SK-N-SH (cell line): Measurements from ENCODE around the gene PGAP3. TPM values are rescaled to one million over a fixed set of nuclear protein-coding genes. Genes with fewer than 3 reads are reported as not detected.
A peak's percentile ranks its signal among the peaks of the same experiment; 100 is the strongest.

Experiments used
- CTCF ChIA-PET: fragments of 300-600, 350-600 bp; formaldehyde crosslinking; extraction: SDS; loops from one replicate; lab custom pipeline; 2021; lab: Yijun Ruan, JAX
- POLR2A ChIA-PET: fragments of 350-600 bp; sonication (Branson Sonifier 250); formaldehyde crosslinking; extraction: SDS; loops from one replicate; lab custom pipeline; 2020; ENCODE audit warnings: antibody characterized with exemption, inconsistent platforms; lab: Yijun Ruan, JAX
- DNase-seq: peaks from one replicate; pipeline ENCODE4 v3.0.0; 2012
- H2AFZ ChIP-seq: fragments of 200-600 bp; sonication (generic); 2 replicates; pipeline ENCODE4 v1.8.1; 2016; ENCODE audit warnings: antibody characterized with exemption, mild to moderate bottlenecking, low read depth
- H3F3A ChIP-seq: fragments of 200-600 bp; sonication (generic); replicated peaks from 2 replicates; pipeline ENCODE3; 2016; ENCODE audit warnings: antibody characterized with exemption, mild to moderate bottlenecking; ENCODE audit not compliant: insufficient read depth
- H3K27ac ChIP-seq, 2 experiments: fragments of 200-500 bp in 1 of 2; fragments of 200-600 bp in 1 of 2; sonication (Bioruptor generic) in 1 of 2; sonication (generic), shearing (Covaris generic) in 1 of 2; 2 replicates each; pipeline versions ENCODE4 v1.5.1 to v1.6.1; 2014 to 2016; ENCODE audit warnings: low read depth in 2 of 2, inconsistent platforms in 1 of 2, low read length in 1 of 2, mild to moderate bottlenecking in 1 of 2, mixed read lengths in 1 of 2
- H3K27me3 ChIP-seq: fragments of 200-600 bp; sonication (generic), shearing (Covaris generic); 2 replicates; pipeline ENCODE4 v1.6.1; 2016; ENCODE audit warnings: mixed run types; ENCODE audit not compliant: insufficient read depth
- H3K36me3 ChIP-seq, 2 experiments: fragments of 200-500 bp in 1 of 2; fragments of 200-600 bp in 1 of 2; sonication (Bioruptor generic) in 1 of 2; sonication (generic) in 1 of 2; replicated peaks in 1 of 2; 2 replicates each; pipeline versions ENCODE3 to v1.5.1; 2014 to 2016; ENCODE audit warnings: low read length in 1 of 2, mild to moderate bottlenecking in 1 of 2; ENCODE audit not compliant: insufficient read depth in 2 of 2, control insufficient read depth in 1 of 2
- H3K4me1 ChIP-seq, 2 experiments: fragments of 200-500 bp in 1 of 2; fragments of 200-600 bp in 1 of 2; sonication (Bioruptor generic) in 1 of 2; sonication (generic), shearing (Covaris generic) in 1 of 2; 2 replicates each; pipeline versions ENCODE4 v1.5.1 to v1.6.1; 2014 to 2016; ENCODE audit warnings: low read depth in 1 of 2, low read length in 1 of 2, mixed run types in 1 of 2; ENCODE audit not compliant: insufficient read depth in 2 of 2, control insufficient read depth in 1 of 2
- H3K4me2 ChIP-seq: fragments of 200-600 bp; sonication (generic), shearing (Covaris generic); 2 replicates; pipeline ENCODE4 v1.6.1; 2017; ENCODE audit warnings: mixed run types
- H3K4me3 ChIP-seq, 2 experiments: fragments of 200-500 bp in 1 of 2; fragments of 200-600 bp in 1 of 2; sonication (Bioruptor generic) in 1 of 2; sonication (generic), shearing (Covaris generic) in 1 of 2; 2 replicates each; pipeline versions ENCODE4 v1.5.1 to v1.8.1; 2014 to 2016; ENCODE audit warnings: low read depth in 2 of 2, inconsistent platforms in 1 of 2, low read length in 1 of 2, mild to moderate bottlenecking in 1 of 2, mixed read lengths in 1 of 2, moderate library complexity in 1 of 2
- H3K79me2 ChIP-seq: fragments of 200-600 bp; sonication (generic); 2 replicates; pipeline ENCODE4 v1.8.1; 2017; ENCODE audit warnings: mild to moderate bottlenecking; ENCODE audit not compliant: insufficient read depth
- H3K9ac ChIP-seq: fragments of 200-600 bp; sonication (generic); 2 replicates; pipeline ENCODE4 v1.6.1; 2017; ENCODE audit warnings: mixed run types
- H3K9me2 ChIP-seq: fragments of 200-600 bp; sonication (generic); 2 replicates; pipeline ENCODE4 v1.6.1; 2017; ENCODE audit warnings: mixed run types
- H3K9me3 ChIP-seq: fragments of 200-600 bp; sonication (generic); 2 replicates; pipeline ENCODE4 v1.6.1; 2017; ENCODE audit warnings: mixed run types, mild to moderate bottlenecking, moderate library complexity
- H4K20me1 ChIP-seq: fragments of 200-600 bp; sonication (generic); 2 replicates; pipeline ENCODE4 v1.6.1; 2017; ENCODE audit warnings: mild to moderate bottlenecking, mixed run types; ENCODE audit not compliant: insufficient read depth
- FOSL2 ChIP-seq: IDR thresholded peaks from 2 replicates; pipeline ENCODE4 v1.4.0; 2012; ENCODE audit warnings: low read depth, mild to moderate bottlenecking, moderate library complexity, borderline replicate concordance
- FOXM1 ChIP-seq: IDR thresholded peaks from 2 replicates; pipeline ENCODE4 v1.4.0; 2012; ENCODE audit warnings: low read depth, mild to moderate bottlenecking
- MEF2A ChIP-seq: IDR thresholded peaks from 2 replicates; pipeline ENCODE4 v1.4.0; 2012; ENCODE audit warnings: low read depth, borderline replicate concordance
- POLR2AphosphoS5 ChIP-seq: IDR thresholded peaks from 2 replicates; pipeline ENCODE4 v1.6.1; 2012; ENCODE audit warnings: low read depth, low read length
- RAD21 ChIP-seq: IDR thresholded peaks from 2 replicates; pipeline ENCODE4 v1.6.1; 2012; ENCODE audit warnings: mild to moderate bottlenecking, low read length
- SMC3 ChIP-seq: IDR thresholded peaks from 2 replicates; pipeline ENCODE4 v1.6.1; 2012; ENCODE audit warnings: low read depth, low read length, improper control_type of control experiment
- TEAD4 ChIP-seq: IDR thresholded peaks from 2 replicates; pipeline ENCODE4 v1.4.0; 2012; ENCODE audit warnings: mild to moderate bottlenecking, borderline replicate concordance; ENCODE audit not compliant: insufficient read depth
- YY1 ChIP-seq: IDR thresholded peaks from 2 replicates; pipeline ENCODE4 v1.4.0; 2012; ENCODE audit warnings: low read depth, mild to moderate bottlenecking
- WGBS: methylation state at CpG from one replicate; pipeline ENCODE4 v1.1.6; 2017; ENCODE audit warnings: low lambda C conversion rate; 5-methylcytosine and 5-hydroxymethylcytosine counted together
- polyA plus RNA-seq, 3 experiments: library from polyadenylated mRNA; depleted of rRNA; stranded (reverse); fragments of >200 nt; gene quantifications; 2 replicates each; pipeline ENCODE4 v1.2.3, GENCODE V29; 2012
- TF ChIP-seq, protein P1 (sequence below): fragments of 200-600 bp; sonication (generic); IDR thresholded peaks from 2 replicates; pipeline ENCODE4 v1.6.1; 2017; ENCODE audit warnings: antibody characterized with exemption, mild to moderate bottlenecking, moderate library complexity
- TF ChIP-seq, protein P2 (sequence below): IDR thresholded peaks from 2 replicates; pipeline ENCODE4 v1.6.1; 2012; ENCODE audit warnings: mild to moderate bottlenecking, low read depth, low read length, moderate library complexity
- TF ChIP-seq, protein P3 (sequence below): IDR thresholded peaks from 2 replicates; pipeline ENCODE4 v1.4.0; 2012; ENCODE audit warnings: low read depth, borderline replicate concordance
- TF ChIP-seq, protein P4 (sequence below): fragments of 150-350 bp; IDR thresholded peaks from 2 replicates; pipeline ENCODE4 v1.6.1; 2016; ENCODE audit warnings: mild to moderate bottlenecking, low read depth, low read length

Gene PGAP3
- polyA plus RNA-seq, 1 of the 3 experiments (the other 2 are of a cell fraction): 20.9 TPM

DNA sequence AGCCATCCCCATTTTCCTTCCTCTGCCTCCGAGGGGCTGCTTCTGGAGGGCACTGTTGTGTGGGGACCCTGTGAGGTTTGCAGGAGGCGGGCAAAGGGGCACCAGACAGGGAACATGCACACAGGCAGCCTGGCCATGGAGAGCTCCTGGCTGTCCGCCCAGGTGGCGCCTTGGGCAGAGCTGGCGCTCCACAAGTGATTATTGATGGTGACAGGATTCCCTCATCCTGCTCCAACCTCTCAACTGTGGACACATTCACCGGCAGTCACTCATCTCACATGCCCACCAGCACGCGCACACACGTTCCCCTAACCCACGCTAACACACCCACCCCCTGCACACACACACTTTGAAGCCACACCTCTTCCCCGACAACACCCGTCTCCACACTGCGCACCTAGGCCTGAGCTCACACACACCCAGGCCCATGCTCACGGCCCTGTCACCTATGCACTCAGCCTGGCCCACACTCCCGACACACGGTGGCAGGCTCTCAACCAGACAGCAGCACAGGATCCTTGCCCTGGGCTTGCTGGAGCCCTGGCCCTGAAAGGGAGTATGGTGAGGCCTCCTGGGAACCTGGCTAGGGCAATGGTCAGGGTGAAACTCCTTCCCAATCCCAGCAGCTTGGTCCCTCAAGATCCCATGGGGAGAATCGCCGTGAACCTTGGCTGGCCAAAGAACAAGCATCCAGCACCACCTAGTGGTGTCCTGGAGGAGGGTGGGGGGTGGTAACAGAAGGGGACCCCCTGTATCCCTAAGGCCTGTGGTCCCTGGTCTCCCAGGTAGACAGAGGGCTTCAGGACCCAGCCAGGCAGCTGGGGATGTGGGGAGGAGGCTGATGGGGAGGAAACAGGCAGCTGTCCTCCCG, 16.0 kb downstream of the PGAP3 start:
- WGBS: 77% methylated on average over 17 of the region's 19 CpGs
- H4K20me1 ChIP-seq: no peaks in the 10 kb centered on the region
- no peaks in the 10 kb centered on the region for H3F3A ChIP-seq
- TF ChIP-seq RAD21 (peak; percentile 60), SMC3 (peak; percentile 14; the same call in 1 of the 2 replicates), FOXM1 (no peak)
- TF ChIP-seq, protein P1, sequence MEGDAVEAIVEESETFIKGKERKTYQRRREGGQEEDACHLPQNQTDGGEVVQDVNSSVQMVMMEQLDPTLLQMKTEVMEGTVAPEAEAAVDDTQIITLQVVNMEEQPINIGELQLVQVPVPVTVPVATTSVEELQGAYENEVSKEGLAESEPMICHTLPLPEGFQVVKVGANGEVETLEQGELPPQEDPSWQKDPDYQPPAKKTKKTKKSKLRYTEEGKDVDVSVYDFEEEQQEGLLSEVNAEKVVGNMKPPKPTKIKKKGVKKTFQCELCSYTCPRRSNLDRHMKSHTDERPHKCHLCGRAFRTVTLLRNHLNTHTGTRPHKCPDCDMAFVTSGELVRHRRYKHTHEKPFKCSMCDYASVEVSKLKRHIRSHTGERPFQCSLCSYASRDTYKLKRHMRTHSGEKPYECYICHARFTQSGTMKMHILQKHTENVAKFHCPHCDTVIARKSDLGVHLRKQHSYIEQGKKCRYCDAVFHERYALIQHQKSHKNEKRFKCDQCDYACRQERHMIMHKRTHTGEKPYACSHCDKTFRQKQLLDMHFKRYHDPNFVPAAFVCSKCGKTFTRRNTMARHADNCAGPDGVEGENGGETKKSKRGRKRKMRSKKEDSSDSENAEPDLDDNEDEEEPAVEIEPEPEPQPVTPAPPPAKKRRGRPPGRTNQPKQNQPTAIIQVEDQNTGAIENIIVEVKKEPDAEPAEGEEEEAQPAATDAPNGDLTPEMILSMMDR: peak; percentile 59
- ChIA-PET POLR2A (interaction anchor here (0.7 kb wide), 1 partner anchor 16 kb away, joined by 3 read pairs; the partner anchor contains the start of gene PGAP3), CTCF (interaction anchor here (0.6 to 15.8 kb wide), 16 partner anchors 9 to 124 kb away, joined by 3 to 279 read pairs (median 6); partner anchors contain the start of genes MIEN1, PGAP3 and PPP1R1B)
- H3K79me2 ChIP-seq: no peaks in the 10 kb centered on the region
- H3K4me1 ChIP-seq: peaks cover 0 to 4% of the 10 kb centered on the region in 2 experiments; a peak in 1 of 4 replicates
- H3K36me3 ChIP-seq: no peaks in the 10 kb centered on the region
- no peak overlapping the region for H3K27ac ChIP-seq
- no peaks in the 10 kb centered on the region for H3K27me3 ChIP-seq
- no peak overlapping the region for H3K4me2 ChIP-seq
- no peak overlapping the region for H3K9ac ChIP-seq
- H3K4me3 ChIP-seq: no peak overlapping the region; a peak in 1 of 4 replicates
- no peaks in the 10 kb centered on the region for H3K9me3 ChIP-seq
- H2AFZ ChIP-seq: no peak overlapping the region
- peak; percentile 86 for DNase-seq
- H3K9me2 ChIP-seq: no peaks in the 10 kb centered on the region

DNA sequence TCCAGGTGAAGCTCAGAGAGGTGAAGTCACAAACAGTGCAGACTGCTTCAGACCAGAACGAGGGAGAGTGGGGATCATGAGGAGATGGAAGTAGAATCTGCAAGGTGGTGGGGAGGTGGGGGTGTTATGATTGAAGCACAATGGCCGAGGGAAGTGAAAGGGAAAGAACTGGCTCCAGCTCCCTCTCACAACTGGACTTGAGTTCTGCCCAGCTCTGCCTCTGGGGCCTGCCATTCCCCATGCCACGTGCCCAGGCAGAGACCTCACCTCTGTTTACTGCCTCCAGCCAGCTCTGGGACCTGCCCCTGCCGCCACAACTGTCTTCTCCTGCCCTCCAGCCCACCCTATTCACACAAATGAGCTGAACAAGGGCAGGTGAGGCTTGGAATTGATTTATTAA, 17.1 kb downstream of the PGAP3 start:
- no peak overlapping the region for H3K27ac ChIP-seq
- ChIA-PET CTCF (interaction anchor here (0.8 to 15.8 kb wide), 10 partner anchors 10 to 123 kb away, joined by 3 to 279 read pairs (median 8); partner anchors contain the start of genes MIEN1, PGAP3 and PPP1R1B), POLR2A (interaction anchor here (1.2 to 1.4 kb wide), 2 partner anchors 49 to 52 kb away, joined by 3 to 4 read pairs; no protein-coding TSS in a partner anchor)
- H3K36me3 ChIP-seq: no peaks in the 10 kb centered on the region
- no peaks in the 10 kb centered on the region for H4K20me1 ChIP-seq
- H3F3A ChIP-seq: no peaks in the 10 kb centered on the region
- no peak overlapping the region for H3K9ac ChIP-seq
- no peaks in the 10 kb centered on the region for H3K9me3 ChIP-seq
- WGBS: 41% methylated on average over 4 of the region's 4 CpGs
- H3K9me2 ChIP-seq: no peaks in the 10 kb centered on the region
- H3K4me2 ChIP-seq: no peak overlapping the region
- H3K4me3 ChIP-seq: no peak overlapping the region
- no peak for DNase-seq
- H3K79me2 ChIP-seq: no peaks in the 10 kb centered on the region
- no peak overlapping the region for H2AFZ ChIP-seq
- H3K27me3 ChIP-seq: no peaks in the 10 kb centered on the region
- peaks cover 0 to 10% of the 10 kb centered on the region in 2 experiments; a peak in 1 of 4 replicates for H3K4me1 ChIP-seq
- no peak for TF ChIP-seq FOXM1
- no peak for TF ChIP-seq MEF2A
- TF ChIP-seq, protein P2, sequence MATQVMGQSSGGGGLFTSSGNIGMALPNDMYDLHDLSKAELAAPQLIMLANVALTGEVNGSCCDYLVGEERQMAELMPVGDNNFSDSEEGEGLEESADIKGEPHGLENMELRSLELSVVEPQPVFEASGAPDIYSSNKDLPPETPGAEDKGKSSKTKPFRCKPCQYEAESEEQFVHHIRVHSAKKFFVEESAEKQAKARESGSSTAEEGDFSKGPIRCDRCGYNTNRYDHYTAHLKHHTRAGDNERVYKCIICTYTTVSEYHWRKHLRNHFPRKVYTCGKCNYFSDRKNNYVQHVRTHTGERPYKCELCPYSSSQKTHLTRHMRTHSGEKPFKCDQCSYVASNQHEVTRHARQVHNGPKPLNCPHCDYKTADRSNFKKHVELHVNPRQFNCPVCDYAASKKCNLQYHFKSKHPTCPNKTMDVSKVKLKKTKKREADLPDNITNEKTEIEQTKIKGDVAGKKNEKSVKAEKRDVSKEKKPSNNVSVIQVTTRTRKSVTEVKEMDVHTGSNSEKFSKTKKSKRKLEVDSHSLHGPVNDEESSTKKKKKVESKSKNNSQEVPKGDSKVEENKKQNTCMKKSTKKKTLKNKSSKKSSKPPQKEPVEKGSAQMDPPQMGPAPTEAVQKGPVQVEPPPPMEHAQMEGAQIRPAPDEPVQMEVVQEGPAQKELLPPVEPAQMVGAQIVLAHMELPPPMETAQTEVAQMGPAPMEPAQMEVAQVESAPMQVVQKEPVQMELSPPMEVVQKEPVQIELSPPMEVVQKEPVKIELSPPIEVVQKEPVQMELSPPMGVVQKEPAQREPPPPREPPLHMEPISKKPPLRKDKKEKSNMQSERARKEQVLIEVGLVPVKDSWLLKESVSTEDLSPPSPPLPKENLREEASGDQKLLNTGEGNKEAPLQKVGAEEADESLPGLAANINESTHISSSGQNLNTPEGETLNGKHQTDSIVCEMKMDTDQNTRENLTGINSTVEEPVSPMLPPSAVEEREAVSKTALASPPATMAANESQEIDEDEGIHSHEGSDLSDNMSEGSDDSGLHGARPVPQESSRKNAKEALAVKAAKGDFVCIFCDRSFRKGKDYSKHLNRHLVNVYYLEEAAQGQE: no peak
- TF ChIP-seq, protein P3, sequence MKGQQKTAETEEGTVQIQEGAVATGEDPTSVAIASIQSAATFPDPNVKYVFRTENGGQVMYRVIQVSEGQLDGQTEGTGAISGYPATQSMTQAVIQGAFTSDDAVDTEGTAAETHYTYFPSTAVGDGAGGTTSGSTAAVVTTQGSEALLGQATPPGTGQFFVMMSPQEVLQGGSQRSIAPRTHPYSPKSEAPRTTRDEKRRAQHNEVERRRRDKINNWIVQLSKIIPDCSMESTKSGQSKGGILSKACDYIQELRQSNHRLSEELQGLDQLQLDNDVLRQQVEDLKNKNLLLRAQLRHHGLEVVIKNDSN: no peak
- TF ChIP-seq, protein P1: no peak
- TF ChIP-seq TEAD4: no peak
- TF ChIP-seq YY1: no peak
- no peak for TF ChIP-seq POLR2AphosphoS5
- TF ChIP-seq FOSL2: no peak
- TF ChIP-seq, protein P4, sequence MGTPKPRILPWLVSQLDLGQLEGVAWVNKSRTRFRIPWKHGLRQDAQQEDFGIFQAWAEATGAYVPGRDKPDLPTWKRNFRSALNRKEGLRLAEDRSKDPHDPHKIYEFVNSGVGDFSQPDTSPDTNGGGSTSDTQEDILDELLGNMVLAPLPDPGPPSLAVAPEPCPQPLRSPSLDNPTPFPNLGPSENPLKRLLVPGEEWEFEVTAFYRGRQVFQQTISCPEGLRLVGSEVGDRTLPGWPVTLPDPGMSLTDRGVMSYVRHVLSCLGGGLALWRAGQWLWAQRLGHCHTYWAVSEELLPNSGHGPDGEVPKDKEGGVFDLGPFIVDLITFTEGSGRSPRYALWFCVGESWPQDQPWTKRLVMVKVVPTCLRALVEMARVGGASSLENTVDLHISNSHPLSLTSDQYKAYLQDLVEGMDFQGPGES: no peak
